Activated CD4-positive, alpha-beta T cell treated with anti-CD3 and anti-CD28 coated beads, Interleukin-2, amount 50 U/mL, for 24 hours (primary cell): ENCODE measurements around the gene RPL22L1.
"Not testable (repeated sequence)": the region's sequence is repeated elsewhere in the genome, so short reads cannot be mapped to it uniquely, and the experiment has no call there.

Source experiments
- DNase-seq, 2 donors: peaks; one replicate each; pipeline ENCODE4 v3.0.0-alpha.2; 2020; ENCODE audit warnings: low read depth in 1 of 2, low spot score in 1 of 2

Gene RPL22L1

DNA sequence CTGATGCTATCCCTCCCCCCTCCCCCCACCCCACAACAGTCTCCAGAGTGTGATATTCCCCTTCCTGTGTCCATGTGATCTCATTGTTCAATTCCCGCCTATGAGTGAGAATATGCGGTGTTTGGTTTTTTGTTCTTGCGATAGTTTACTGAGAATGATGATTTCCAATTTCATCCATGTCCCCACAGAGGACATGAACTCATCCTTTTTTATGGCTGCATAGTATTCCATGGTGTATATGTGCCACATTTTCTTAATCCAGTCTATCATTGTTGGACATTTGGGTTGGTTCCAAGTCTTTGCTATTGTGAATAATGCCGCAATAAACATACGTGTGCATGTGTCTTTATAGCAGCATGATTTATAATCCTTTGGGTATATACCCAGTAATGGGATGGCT, 8.7 kb upstream of the RPL22L1 start:
- not testable (repeated sequence) for DNase-seq

DNA sequence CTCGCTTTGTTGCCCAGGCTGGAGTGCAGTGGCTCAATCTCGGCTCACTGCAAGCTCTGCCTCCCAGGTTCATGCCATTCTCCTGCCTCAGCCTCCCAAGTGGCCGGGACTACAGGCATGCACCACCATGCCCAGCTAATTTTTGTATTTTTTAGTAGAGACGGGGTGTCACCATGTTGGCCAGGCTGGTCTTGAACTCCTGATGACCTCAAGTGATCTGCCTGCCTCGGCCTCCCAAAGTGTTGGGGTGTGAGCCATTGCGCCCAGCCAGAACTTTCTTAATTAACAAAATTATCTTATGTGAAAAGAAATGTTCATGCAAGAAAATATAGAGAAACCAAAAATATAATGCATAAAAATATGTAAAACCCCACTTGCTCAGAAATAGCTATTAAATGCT, 7.3 kb upstream of the RPL22L1 start:
- not testable (repeated sequence) for DNase-seq

DNA sequence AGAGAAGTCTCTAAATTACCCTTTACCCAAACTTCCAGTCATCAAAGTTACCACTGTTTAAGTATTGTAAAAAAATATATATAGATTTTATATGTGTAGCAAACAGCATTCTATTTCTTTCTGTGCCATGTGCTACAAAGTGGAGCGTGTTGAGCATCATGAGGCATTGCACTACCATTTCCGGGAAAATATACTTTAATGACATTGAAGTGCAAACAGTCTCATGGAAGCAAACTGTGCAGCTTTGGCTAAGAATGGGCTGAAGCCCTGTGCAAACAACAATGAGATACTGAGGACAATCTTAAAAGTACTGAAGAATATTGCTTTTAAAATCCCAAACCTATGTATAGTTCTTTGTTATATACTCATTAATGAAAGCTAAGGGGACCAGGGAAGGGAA, 6.5 kb upstream of the RPL22L1 start:
- DNase-seq = no peak

DNA sequence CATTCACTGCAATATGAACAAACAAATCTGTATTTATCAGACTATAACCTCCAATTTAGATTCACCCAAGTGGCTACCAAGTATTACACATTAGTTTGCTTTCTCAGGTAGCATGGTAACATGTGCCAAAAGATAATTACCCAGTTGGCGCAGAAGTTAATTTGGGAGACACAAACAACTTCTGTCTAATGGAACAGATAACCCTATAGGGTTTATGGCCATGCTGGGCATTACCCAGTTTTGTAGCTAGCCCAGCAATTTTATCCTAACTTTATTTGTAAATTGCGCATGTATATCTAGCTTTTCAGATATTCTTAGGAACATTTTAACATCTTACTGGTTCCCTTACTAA, 780 bp downstream of the RPL22L1 start:
- DNase-seq = no peak

DNA sequence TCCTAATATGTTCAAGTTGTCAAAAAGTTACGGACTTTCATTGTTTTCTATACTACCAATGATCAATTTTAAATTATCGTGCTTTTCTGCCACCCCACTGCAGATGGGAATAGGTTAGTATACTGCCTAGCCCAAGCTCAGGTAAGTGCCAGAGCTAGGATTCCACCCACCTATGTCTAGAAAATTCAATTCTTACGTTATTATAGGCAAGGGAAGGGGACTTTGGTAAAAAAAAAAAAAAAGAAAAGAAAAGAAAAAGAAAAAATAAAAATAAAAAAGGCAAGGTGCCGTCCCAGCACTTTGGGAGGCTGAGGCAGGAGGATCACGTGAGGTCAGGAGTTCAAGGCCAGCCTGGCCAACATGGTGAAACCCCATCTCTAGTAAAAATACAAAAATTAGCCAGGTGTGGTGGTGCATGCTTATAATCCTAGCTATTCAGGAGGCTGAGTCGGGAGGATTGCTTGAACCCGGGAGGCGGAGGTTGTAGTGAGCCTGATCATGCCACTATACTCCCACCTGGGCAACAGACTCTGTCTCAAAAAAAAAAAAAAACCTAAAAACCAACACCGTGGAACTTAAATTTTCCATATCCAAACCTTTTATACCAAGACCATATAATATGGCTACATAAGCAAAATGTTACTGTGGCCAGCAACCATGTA, 1.3 kb downstream of the RPL22L1 start:
- no peak for DNase-seq

DNA sequence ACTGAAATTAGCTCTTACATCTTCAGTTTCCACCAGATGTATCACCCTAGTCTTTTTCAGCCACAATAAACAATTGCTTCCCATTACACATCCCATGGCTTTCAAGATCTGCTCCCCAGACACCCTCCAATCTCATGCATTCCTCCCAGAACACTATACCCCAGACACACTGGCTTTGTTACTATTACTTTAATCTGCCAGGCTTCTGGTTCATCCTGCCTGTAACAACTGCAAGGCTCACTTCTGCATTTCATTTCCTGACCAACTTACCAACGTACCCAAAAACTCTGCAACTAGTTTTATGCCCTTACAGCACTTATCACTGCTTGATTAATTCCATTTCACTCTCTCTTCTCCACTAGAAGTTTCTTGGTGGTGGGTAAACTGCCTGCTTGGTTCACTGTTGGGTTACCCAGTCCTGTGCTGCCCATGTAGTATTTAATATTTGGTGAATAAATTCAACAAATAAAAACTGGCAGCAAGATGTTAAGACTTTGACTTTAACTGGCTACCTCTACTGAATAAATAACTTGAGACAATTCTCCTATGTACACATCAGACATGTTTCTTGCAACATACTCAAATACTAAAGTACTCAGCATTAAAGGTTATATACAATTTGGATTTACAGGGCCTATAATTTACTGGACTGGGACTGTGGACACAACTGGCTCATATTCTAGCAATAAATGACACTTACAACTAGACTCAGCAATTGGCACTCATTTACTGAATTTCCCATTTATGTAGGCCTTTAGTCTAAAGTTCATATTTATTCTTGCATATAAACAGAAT, 2.7 kb downstream of the RPL22L1 start:
- no peak for DNase-seq

DNA sequence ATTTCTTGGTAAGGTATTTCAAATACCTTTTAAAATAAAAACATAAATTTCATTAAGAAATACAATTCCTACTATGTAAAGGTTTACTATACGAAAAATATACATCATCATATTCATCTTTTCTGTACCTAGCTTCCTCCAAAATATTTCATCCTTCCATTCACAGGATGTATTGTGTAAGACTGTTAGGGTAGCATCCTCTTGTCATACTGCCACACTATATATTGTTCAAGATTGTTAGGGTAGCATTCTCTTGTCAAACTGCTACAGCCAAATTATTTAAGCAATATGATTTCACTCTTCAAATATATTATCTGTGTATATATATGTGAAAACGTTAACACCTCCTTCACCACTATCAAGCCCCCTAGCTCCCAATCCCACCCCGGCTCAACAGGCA, 3.5 kb downstream of the RPL22L1 start:
- no peak for DNase-seq

DNA sequence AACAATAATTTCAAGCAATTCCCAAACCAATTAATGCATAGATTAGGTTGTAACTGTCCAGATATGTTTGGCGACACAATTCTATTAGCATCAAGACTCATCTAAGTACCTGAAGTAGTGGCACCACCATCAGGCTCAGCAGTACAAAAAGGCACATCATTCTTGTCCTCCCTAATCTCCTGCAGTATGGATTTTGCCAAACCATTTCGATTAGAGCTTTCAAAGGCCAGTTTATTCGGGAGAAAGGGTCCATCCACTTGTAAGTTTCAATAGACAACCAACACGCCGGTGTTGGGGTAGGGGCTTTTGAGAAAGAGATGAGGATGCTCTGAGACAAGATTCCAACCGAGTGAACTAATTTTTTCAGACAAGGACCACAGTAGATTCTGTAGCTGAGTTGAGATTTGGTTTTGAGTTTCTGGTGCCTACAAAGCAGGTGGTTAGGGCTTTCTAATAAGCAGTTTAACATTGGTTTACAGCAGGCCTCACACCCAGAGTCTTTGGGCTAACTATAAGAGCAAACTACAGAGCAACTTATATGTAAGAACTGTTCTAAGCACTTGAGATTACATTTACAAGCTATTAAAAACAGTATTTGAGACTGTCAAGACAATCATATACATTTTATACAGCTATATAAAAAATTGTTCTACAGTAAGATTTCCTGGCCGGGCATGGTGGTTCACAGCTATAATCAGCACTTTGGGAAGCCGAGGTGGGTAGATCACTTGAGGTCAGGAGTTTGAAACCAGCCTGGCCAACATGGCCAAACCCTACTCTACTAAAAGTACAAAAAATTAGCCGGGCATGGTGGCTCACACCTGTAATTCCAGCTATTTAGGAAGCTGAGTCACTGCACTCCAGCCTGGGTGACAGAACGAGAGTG, 4.5 kb downstream of the RPL22L1 start:
- DNase-seq = no peak

DNA sequence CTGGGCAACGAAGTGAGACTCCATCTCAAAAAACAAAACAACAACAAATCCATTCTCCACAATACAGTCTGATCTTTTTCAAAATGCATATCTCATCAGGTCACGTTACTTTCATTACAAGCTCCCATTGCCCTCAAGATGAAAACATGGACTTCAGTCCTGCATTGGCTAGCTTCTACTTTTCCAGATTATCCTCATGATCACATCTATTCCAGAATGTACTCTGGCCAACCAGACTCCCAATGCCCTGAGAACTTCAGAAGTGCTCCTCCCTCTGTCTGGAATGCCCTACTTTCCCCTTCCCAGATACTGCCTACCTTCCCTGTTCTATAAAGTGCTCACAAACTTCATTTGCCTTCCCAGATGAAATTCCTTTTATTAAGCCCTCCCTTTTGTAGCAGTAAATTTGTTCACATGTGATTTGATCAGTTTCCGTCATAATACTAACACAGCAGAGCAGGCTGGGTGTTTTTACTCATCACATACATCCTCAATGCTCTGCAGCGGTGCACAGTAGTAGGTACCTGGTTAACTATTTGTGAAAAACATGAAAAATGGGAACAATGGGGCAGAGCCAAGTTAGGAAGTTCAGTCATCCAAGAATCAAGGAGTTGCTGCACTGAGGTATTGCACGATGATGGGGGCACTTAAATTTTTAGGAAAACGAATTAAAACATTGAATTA, 5.3 kb downstream of the RPL22L1 start:
- no peak for DNase-seq

DNA sequence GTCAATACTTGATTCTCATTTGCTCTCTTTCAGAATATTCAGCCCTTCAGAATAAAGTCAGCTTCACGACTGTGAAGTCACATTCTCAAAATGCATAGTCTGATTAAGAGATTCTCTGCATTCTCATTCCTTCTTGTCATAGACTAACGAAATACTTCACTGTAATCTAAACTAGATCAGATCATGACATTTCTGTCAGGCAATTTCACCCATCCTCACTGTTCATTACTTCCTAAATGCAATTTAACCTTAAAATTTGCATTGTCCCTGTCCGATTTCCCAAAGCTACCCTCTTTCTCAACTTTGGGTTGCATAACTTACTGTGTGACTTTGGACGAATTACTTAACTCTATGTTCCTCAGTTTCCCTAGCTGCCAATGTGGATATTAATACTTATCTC, 6.2 kb downstream of the RPL22L1 start:
- no peak for DNase-seq

DNA sequence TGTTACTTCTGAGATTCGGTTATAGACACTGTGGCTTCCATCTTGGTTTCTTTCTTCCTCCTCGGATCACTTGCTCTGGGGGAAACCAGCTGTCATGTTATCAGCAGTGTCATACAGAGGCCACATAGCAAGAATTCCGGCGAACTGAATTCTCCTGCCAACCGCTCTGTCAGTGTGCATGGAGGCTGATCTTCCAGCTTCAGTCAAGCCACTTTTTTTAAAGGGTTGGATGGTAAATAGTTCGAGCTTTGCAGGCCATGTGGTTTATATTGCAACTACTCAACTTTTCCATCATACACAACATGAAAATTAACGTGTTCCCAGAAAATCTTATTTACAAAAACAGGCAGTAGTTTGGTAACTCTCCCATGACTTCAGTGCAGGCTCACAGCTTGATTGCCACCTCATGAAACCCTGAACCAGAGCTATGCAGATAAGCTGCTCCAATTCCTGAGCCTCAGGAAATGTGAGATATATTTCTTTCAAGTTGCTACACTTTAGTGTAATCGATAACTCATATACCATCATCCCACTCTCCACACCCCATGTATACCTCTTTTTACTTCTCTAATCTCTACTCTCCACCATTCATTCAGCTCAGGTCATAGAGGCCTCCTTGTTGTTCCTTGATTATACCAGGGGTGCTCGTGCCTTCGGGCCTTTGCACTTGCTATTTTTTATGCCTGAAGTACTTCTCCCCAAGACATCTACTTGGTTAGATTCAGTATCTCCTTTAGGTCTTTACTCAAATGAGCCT, 7.2 kb downstream of the RPL22L1 start:
- DNase-seq = no peak

DNA sequence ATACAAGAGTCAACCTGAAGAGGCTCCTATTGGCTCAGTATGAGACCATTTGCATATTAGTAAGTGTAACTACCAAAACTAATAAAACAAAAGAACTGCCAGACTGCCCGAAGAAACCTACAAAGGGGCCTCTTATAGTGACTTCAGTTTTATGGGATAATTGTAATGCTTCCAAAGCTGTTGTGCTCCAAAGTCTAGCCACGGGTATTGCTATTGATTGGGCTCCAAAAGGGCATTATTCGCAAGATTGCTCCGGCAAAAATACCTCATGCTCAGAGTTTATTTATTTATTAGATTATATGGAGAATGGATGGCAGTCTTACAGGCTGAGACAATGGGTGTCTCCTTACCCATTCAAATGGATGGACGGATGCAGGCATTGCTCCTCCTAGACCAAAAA, 11.4 kb downstream of the RPL22L1 start:
- no peak for DNase-seq

DNA sequence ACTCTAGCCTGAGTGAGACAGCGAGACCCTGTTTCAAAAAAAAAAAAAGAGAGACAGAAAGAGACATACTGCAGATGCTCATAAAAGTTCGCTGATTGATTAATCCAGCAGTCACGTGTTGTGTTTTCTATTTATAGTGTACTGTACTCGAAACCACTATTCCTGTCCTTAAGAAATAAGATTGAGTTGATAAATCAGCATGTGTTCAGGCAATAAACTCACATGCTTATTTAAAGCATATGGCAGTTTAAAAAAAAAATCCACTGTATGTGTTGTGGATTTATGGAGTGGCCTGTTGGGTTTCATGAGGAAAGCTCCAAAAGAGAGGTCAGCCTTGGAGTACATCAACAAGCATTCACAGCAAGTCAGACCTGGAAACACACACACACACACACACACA, 17.7 kb downstream of the RPL22L1 start:
- DNase-seq = no peak

DNA sequence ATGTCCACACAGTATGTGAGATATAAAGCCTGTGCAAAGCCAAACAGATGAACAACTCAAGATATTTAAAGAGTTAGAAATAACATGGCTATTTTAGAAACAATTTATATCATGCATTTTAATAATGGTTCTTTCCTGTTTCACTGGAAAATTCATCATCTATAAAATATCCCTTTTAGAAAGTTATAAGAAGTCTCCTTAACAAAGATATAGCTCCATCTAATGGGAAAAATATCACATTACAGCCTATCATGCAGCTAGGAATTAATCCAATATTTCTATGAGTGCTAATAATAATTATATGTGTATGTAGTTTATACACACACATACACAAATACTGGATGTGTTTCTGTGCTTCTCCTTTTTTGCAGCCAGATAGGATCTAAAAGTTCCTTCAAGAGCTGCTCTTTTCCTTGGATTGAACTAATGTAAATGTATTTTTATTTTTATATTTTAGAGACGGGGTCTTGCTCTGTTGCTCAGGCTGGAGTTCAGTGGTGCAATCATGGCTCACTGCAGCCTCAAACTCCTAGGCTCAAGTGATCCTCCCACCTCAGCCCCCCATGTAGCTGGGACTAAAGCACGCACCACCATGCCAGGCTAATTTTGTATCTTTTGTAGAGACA, 21.6 kb downstream of the RPL22L1 start:
- no peak for DNase-seq

DNA sequence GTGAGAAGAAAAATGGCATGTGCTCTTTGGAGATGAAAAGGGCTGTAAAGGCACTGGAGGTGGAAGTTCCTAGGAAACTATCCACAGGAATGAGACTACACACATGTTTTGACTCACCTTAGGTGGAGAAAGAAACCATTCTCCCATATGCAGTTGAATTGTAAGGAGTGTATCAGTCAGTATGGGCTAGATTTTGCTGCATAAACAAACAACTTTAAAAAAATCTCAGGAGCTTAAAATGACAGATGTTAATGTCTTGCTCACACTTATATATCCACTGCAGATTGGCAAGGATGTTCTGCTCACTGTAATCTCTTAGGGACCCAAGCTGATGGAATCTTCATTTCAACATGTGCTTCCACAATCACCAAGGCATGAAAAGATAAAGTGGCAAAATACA, 25.6 kb downstream of the RPL22L1 start:
- DNase-seq = no peak

DNA sequence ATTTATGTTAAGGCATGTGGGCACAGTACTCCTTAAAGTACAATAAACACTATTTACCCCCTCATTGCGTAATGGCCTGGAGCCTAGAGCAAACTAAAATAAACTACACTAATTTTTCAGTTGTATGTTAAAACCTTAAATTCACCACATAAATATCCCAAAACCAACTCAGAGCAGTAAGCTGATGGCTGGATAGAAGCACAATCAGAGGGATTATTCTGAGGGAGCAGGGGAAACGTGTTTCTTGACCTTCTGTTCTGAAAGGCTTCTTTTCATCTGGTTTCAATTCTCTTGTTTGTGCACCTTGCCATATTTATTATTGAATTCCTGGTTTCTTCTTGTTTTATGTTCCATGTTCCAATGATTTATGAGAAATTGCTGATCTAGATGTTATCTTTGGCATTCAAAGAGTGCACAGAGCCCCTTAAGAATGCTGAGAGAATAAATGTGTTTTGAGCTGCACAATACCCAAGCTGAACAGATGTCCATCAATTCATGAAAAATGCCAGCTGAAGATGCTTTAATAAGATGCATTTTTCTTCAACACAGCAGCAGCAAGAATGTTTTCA, 29.6 kb downstream of the RPL22L1 start:
- DNase-seq = no peak

DNA sequence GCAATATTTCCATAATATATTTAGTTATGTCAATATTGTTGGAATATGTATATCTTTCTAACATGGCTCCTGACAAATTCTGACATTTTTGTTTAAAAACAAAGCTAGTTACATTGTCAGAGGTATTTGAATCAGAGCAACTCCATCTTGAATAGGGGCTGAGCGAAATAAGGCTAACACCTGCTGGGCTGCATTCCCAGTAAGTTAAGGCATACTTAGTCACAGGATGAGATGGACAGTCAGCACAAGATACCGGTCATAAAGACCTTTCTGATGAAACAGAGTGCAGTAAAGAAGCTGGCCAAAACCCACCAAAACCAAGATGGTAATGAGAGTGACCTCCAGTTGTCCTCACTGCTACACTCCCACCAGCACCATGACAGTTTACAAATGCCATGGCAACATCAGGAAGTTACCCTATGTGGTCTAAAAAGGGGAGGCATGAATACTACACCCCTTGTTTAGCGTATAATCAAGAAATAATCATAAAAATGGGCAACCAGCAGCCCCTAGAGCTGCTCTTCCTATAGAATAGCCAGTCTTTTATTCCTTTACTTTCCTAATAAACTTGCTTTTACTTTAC, 30.4 kb downstream of the RPL22L1 start:
- no peak for DNase-seq

DNA sequence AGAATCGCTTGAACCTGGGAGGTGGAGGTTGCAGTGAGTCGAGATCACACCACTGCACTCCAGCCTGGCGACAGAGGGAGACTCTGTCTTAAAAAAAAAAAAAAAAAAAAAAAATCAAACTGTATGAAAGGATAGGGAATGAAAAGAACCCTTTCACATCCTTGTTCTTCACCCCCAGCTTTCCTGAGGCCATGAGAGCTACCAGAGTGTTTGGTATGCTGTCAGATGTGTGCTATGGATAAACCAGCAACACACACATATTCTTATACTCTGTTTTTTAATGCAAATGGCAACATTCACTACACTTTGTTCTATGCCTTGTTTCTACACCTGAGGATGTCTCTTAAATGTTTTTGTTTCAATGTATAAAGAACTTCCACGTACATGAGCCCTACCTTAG, 33.5 kb downstream of the RPL22L1 start:
- no peak for DNase-seq

DNA sequence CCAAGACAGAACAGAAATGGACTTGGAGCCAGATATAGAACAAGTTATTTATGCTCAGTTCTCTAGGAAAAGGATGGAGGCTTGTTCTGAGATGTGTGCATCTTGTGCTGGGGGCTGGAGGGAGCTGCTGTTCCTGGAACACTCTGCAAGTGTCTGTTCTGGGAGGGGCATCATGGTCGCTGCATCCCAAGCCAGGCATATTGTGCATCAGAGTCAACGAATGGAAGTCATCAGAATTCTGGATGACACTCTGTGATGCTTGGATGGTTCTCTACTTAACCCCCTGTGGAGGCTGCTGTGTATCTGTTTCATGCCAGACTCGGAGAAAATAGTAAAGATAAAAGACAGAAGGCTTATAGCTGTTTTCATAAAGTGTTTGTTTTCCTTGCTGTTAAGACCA, 34.7 kb downstream of the RPL22L1 start:
- no peak for DNase-seq

DNA sequence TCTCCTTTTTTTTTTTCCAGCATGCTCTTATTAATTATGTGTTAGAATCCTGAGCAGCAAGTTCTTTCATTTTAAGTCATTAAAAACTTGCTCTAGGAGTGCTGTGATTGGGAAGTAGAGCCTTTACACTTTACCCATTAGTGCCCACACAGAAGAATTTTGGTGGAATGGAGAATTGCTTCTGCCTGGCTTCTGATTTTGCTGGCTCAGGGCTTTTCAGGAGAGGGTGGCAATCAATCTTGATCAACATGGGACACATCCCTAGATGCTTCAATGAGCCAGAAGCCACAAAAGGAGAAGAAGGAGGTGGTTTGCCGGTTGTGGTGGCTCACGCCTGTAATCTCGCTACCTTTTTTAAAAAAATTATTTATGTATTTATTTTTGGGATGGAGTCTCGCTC, 39.4 kb downstream of the RPL22L1 start:
- DNase-seq = no peak
